AG08395 (cell line): ENCODE results near the gene IGF2BP1.
"Not testable (repeated sequence)": the region's sequence is repeated elsewhere in the genome, so short reads cannot be mapped to it uniquely, and the experiment has no call there.

Source experiments
- DNase-seq: peaks from one replicate; pipeline ENCODE4 v3.0.0; 2012; ENCODE audit warnings: mixed read lengths, low spot score

The IGF2BP1 gene

GRCh38 chr17:49100601-49101000 lies 103.4 kb downstream of the IGF2BP1 start:
- no peak for DNase-seq

GRCh38 chr17:49101054-49101534 lies 103.9 kb downstream of the IGF2BP1 start:
- DNase-seq = no peak

GRCh38 chr17:49103360-49103759 lies 106.2 kb downstream of the IGF2BP1 start:
- not testable (repeated sequence) for DNase-seq

- peak; percentile 15 for DNase-seq
Observed at GRCh38 chr17:49104511-49105074, 107.4 kb downstream of the IGF2BP1 start.
